H9 (cell line): ENCODE measurements around the gene HEXD. TPM values are rescaled to one million over a fixed set of nuclear protein-coding genes. Genes with fewer than 3 reads are reported as not detected.

Experiments used
- DNase-seq: peaks from one replicate; pipeline ENCODE4 v3.0.0-alpha.2; 2017
- H2AFZ ChIP-seq: one replicate; pipeline ENCODE4 v1.6.1; 2013; ENCODE audit warnings: mild to moderate bottlenecking, low read length, control low read depth, moderate library complexity
- H2AK5ac ChIP-seq: 2 replicates; pipeline ENCODE4 v1.6.1; 2013; ENCODE audit warnings: low read length, control low read depth, mixed read lengths; ENCODE audit not compliant: insufficient read length
- H2BK120ac ChIP-seq: one replicate; pipeline ENCODE4 v1.6.1; 2013; ENCODE audit warnings: low read depth, mild to moderate bottlenecking, low read length, control low read depth, inconsistent platforms; ENCODE audit not compliant: poor library complexity, severe bottlenecking
- H2BK12ac ChIP-seq: 2 replicates; pipeline ENCODE4 v1.6.1; 2013; ENCODE audit warnings: low read length, control low read depth, mixed read lengths, low read depth; ENCODE audit not compliant: insufficient read length
- H2BK15ac ChIP-seq: 2 replicates; pipeline ENCODE4 v1.6.1; 2013; ENCODE audit warnings: low read depth, low read length, control low read depth
- H2BK20ac ChIP-seq: one replicate; pipeline ENCODE4 v1.6.1; 2013; ENCODE audit warnings: low read depth, mild to moderate bottlenecking, low read length, control low read depth, inconsistent platforms; ENCODE audit not compliant: poor library complexity, severe bottlenecking
- H2BK5ac ChIP-seq: 2 replicates; pipeline ENCODE4 v1.6.1; 2013; ENCODE audit warnings: low read length, control low read depth, mixed read lengths; ENCODE audit not compliant: insufficient read length
- H3K14ac ChIP-seq: 2 replicates; pipeline ENCODE4 v1.6.1; 2013; ENCODE audit warnings: low read length, control low read depth; ENCODE audit not compliant: insufficient read depth
- H3K18ac ChIP-seq: 2 replicates; pipeline ENCODE4 v1.6.1; 2013; ENCODE audit warnings: low read depth, mild to moderate bottlenecking, mixed read lengths, low read length, control low read depth; ENCODE audit not compliant: insufficient read length
- H3K23ac ChIP-seq: 2 replicates; pipeline ENCODE4 v1.6.1; 2013; ENCODE audit warnings: low read length, control low read depth, mixed read lengths, low read depth; ENCODE audit not compliant: insufficient read length
- H3K23me2 ChIP-seq: 2 replicates; pipeline ENCODE4 v1.6.1; 2013; ENCODE audit warnings: low read depth, mild to moderate bottlenecking, mixed read lengths, low read length, control low read depth; ENCODE audit not compliant: insufficient read length, poor library complexity, severe bottlenecking
- H3K27ac ChIP-seq: 2 replicates; pipeline ENCODE4 v1.5.1; 2013; ENCODE audit warnings: low read length, control low read depth, mixed read lengths, low read depth; ENCODE audit not compliant: insufficient read length
- H3K27me3 ChIP-seq: 2 replicates; pipeline ENCODE4 v1.6.1; 2013; ENCODE audit warnings: low read length, control low read depth, inconsistent platforms; ENCODE audit not compliant: insufficient read depth
- H3K4ac ChIP-seq: 2 replicates; pipeline ENCODE4 v1.6.1; 2013; ENCODE audit warnings: low read depth, mild to moderate bottlenecking, control low read depth, inconsistent platforms, low read length, moderate library complexity
- H3K4me1 ChIP-seq: 2 replicates; pipeline ENCODE4 v1.6.1; 2013; ENCODE audit warnings: low read length, control low read depth, inconsistent platforms; ENCODE audit not compliant: insufficient read depth
- H3K4me2 ChIP-seq: 2 replicates; pipeline ENCODE4 v1.6.1; 2013; ENCODE audit warnings: low read length, control low read depth, mixed read lengths; ENCODE audit not compliant: insufficient read length, insufficient read depth
- H3K56ac ChIP-seq: 2 replicates; pipeline ENCODE4 v1.6.1; 2013; ENCODE audit warnings: low read depth, mild to moderate bottlenecking, mixed read lengths, low read length, control low read depth; ENCODE audit not compliant: insufficient read length
- H3K79me1 ChIP-seq: 2 replicates; pipeline ENCODE4 v1.6.1; 2013; ENCODE audit warnings: low read depth, mild to moderate bottlenecking, moderate library complexity, low read length, control low read depth, inconsistent platforms; ENCODE audit not compliant: insufficient read depth, poor library complexity, severe bottlenecking
- H3K79me2 ChIP-seq: 2 replicates; pipeline ENCODE4 v1.6.1; 2013; ENCODE audit warnings: low read length, control low read depth, inconsistent platforms; ENCODE audit not compliant: insufficient read depth
- H3K9ac ChIP-seq: 2 replicates; pipeline ENCODE4 v1.6.1; 2013; ENCODE audit warnings: low read length, control low read depth, mixed read lengths; ENCODE audit not compliant: insufficient read length; ENCODE audit errors: extremely low read depth
- H3K9me3 ChIP-seq: one replicate; pipeline ENCODE4 v1.6.1; 2013; ENCODE audit warnings: low read depth, low read length, inconsistent platforms; ENCODE audit not compliant: control insufficient read depth
- H3T11ph ChIP-seq: one replicate; pipeline ENCODE4 v1.6.1; 2013; ENCODE audit warnings: mild to moderate bottlenecking, low read length, control low read depth, inconsistent platforms
- H4K20me1 ChIP-seq: one replicate; pipeline ENCODE4 v1.6.1; 2013; ENCODE audit not compliant: control insufficient read depth, insufficient read length, insufficient read depth
- H4K5ac ChIP-seq: 2 replicates; pipeline ENCODE4 v1.6.1; 2013; ENCODE audit warnings: low read depth, mild to moderate bottlenecking, mixed read lengths, low read length, control low read depth; ENCODE audit not compliant: insufficient read length
- H4K8ac ChIP-seq: replicated peaks from 2 replicates; pipeline ENCODE4 v1.6.1; 2013; ENCODE audit warnings: low read length, control low read depth, mixed read lengths, low read depth; ENCODE audit not compliant: insufficient read length
- H4K91ac ChIP-seq: 2 replicates; pipeline ENCODE4 v1.6.1; 2013; ENCODE audit warnings: low read depth, mild to moderate bottlenecking, moderate library complexity, mixed read lengths, low read length, control low read depth; ENCODE audit not compliant: insufficient read length
- H3K27ac Mint-ChIP-seq, 3 experiments: 2 replicates in 2 of 3; 3 replicates in 1 of 3; pipeline ENCODE4 v1.8.0; 2020 to 2021; ENCODE audit warnings: mixed read lengths in 3 of 3, mild to moderate bottlenecking in 1 of 3, moderate library complexity in 1 of 3
- H3K27me3 Mint-ChIP-seq: 2 replicates; pipeline ENCODE4 v1.8.0; 2021; ENCODE audit warnings: low read depth, mild to moderate bottlenecking, moderate library complexity, mixed read lengths
- H3K36me3 Mint-ChIP-seq, 3 experiments: 2 replicates in 2 of 3; 3 replicates in 1 of 3; pipeline ENCODE4 v1.8.0; 2020 to 2021; ENCODE audit warnings: low read depth in 3 of 3, mixed read lengths in 3 of 3; ENCODE audit not compliant: insufficient read depth in 1 of 3
- H3K4me1 Mint-ChIP-seq, 2 experiments: 2 replicates each; pipeline ENCODE4 v1.8.0; 2020; ENCODE audit warnings: mixed read lengths in 2 of 2
- H3K4me3 Mint-ChIP-seq, 2 experiments: 2 replicates in 1 of 2; 3 replicates in 1 of 2; pipeline ENCODE4 v1.8.0; 2020 to 2021; ENCODE audit warnings: mild to moderate bottlenecking in 2 of 2, mixed read lengths in 2 of 2, moderate library complexity in 1 of 2
- H3K9me3 Mint-ChIP-seq, 2 experiments: 2 replicates in 1 of 2; 3 replicates in 1 of 2; pipeline ENCODE4 v1.8.0; 2020; ENCODE audit warnings: mild to moderate bottlenecking in 2 of 2, mixed read lengths in 2 of 2, moderate library complexity in 1 of 2
- CTCF ChIP-seq: fragments of 200-600 bp; sonication (generic); conservative IDR thresholded peaks from 3 replicates; pipeline ENCODE4 v1.8.0; 2021; ENCODE audit warnings: antibody characterized with exemption, mild to moderate bottlenecking
- WGBS: extraction: QIAGEN DNeasy Blood & Tissue Kit; methylation state at CpG from one replicate; pipeline ENCODE4 v1.1.7; 2013; ENCODE audit warnings: missing lambda C conversion rate, low lambda C conversion rate, mixed read lengths; ENCODE audit not compliant: insufficient read length; ENCODE audit errors: extremely low coverage; 5-methylcytosine and 5-hydroxymethylcytosine counted together
- total RNA-seq: library from RNA; stranded (reverse); gene quantifications from 2 replicates; pipeline ENCODE4 v1.2.1, GENCODE V29; 2021

The HEXD gene
- total RNA-seq, 1 experiment from 2014 or later, result 23.2 TPM

GRCh38 chr17:82438401-82439193, 20.4 kb downstream of the HEXD start:
- no peaks in the 10 kb centered on the region; a peak in 1 of 5 replicates for H3K9me3 Mint-ChIP-seq
- H4K5ac ChIP-seq, result no peak overlapping the region
- H3K27ac Mint-ChIP-seq, result no peak overlapping the region; a peak in 1 of 7 replicates

More at GRCh38 chr17:82438401-82439193, 20.4 kb downstream of the HEXD start:
- TF ChIP-seq CTCF, result no peak
- Histone ChIP-seq H2BK12ac (no peak overlapping the region), H3K18ac (no peak overlapping the region), H2BK120ac (no peak overlapping the region), H3K27ac (no peak overlapping the region), H2AFZ (no peak overlapping the region), H4K8ac (no peak overlapping the region), H3K9ac (no peak overlapping the region), H3T11ph (no peak overlapping the region), H3K23ac (no peak overlapping the region), H4K91ac (no peak overlapping the region), H4K20me1 (no peaks in the 10 kb centered on the region), H2BK15ac (no peak overlapping the region; the same call in 1 of the 2 replicates), H2BK20ac (no peak overlapping the region), H3K79me1 (no peaks in the 10 kb centered on the region), H3K4me1 (no peaks in the 10 kb centered on the region; the same call in 1 of the 2 replicates), H3K27me3 (no peaks in the 10 kb centered on the region), H3K56ac (no peak overlapping the region), H2AK5ac (no peak overlapping the region), H3K79me2 (no peaks in the 10 kb centered on the region), H3K23me2 (no peaks in the 10 kb centered on the region), H3K4me2 (no peak overlapping the region), H3K4ac (no peak overlapping the region), H3K9me3 (no peaks in the 10 kb centered on the region), H2BK5ac (no peak overlapping the region), H3K14ac (no peak overlapping the region)
- Mint-ChIP-seq H3K36me3 (peaks cover 4 to 20% (median 15%) of the 10 kb centered on the region in 3 experiments; a peak in 6 of 7 replicates), H3K4me3 (no peak overlapping the region), H3K4me1 (peaks cover 9 to 23% of the 10 kb centered on the region in 2 experiments), H3K27me3 (no peaks in the 10 kb centered on the region; the same call in 1 of the 2 replicates)
- WGBS, result no CpG with 5 or more reads among the region's 26 CpGs
- DNase-seq, result no peak
